ENCODE measurements around the gene CKAP4. TPM values are rescaled to one million over a fixed set of nuclear protein-coding genes. Genes with fewer than 3 reads are reported as not detected.

The CKAP4 gene
- total RNA-seq, 4 donors from 2014 or later: 58.9 to 127 (median 103) TPM

GRCh38 chr12:106281056-106281782 is 33.4 kb upstream of the CKAP4 start:
- 69 to 74% methylated on average over 3 of the region's 3 CpGs for WGBS, 2 donors
- TF ChIP-seq POLR2A (IDR thresholded peaks at IDR 0.05): no peak
- TF ChIP-seq CTCF (IDR thresholded peaks at IDR 0.05): no peak
- no peak overlapping the region for H3K4me3 ChIP-seq
- intact Hi-C loops (cut with DNase I): no loop called here
- H3K27me3 ChIP-seq: no peaks in the 10 kb centered on the region
- DNase-seq: no peak
- no peaks in the 10 kb centered on the region for H3K36me3 ChIP-seq
- H3K4me1 ChIP-seq: peaks cover 0 to 32% (median 8%) of the 10 kb centered on the region in 3 donors
- H3K27ac ChIP-seq: no peak overlapping the region
- H3K9me3 ChIP-seq: no peaks in the 10 kb centered on the region

- TF ChIP-seq POLR2A (IDR thresholded peaks at IDR 0.05) (no peak), CTCF (IDR thresholded peaks at IDR 0.05) (no peak)
Measured at GRCh38 chr12:106280106-106280505, 32.3 kb upstream of the CKAP4 start.

GRCh38 chr12:106276032-106276740 is 28.4 kb upstream of the CKAP4 start:
- TF ChIP-seq POLR2A (IDR thresholded peaks at IDR 0.05) (no peak), CTCF (IDR thresholded peaks at IDR 0.05) (no peak)
- intact Hi-C loops (cut with DNase I): no loop called here
- Histone ChIP-seq H3K4me3 (no peak overlapping the region), H3K36me3 (no peaks in the 10 kb centered on the region), H3K27me3 (no peaks in the 10 kb centered on the region), H3K27ac (peak overlapping the region in 1 of 4 donors; percentile 1), H3K9me3 (no peaks in the 10 kb centered on the region), H3K4me1 (peaks cover 3 to 62% (median 19%) of the 10 kb centered on the region in 3 donors)
- DNase-seq: no peak
- WGBS, 2 donors: 81 to 92% methylated on average over 4 of the region's 4 CpGs

More at GRCh38 chr12:106280106-106280505, 32.3 kb upstream of the CKAP4 start:
- no peak overlapping the region for H3K4me3 ChIP-seq
- WGBS, 2 donors: 73 to 81% methylated on average over 4 of the region's 4 CpGs
- no peak overlapping the region for H3K27ac ChIP-seq
- no peaks in the 10 kb centered on the region for H3K36me3 ChIP-seq
- no peaks in the 10 kb centered on the region for H3K9me3 ChIP-seq
- no peak for DNase-seq
- no peaks in the 10 kb centered on the region for H3K27me3 ChIP-seq
- H3K4me1 ChIP-seq: peaks cover 0 to 42% (median 13%) of the 10 kb centered on the region in 3 donors
- intact Hi-C loops (cut with DNase I): no loop called here

GRCh38 chr12:106275458-106275857 is 27.6 kb upstream of the CKAP4 start:
- H3K4me3 ChIP-seq: no peak overlapping the region

More at GRCh38 chr12:106275458-106275857, 27.6 kb upstream of the CKAP4 start:
- Histone ChIP-seq H3K27ac (no peak overlapping the region), H3K4me1 (peaks cover 9 to 69% (median 24%) of the 10 kb centered on the region in 3 donors), H3K27me3 (no peaks in the 10 kb centered on the region), H3K9me3 (no peaks in the 10 kb centered on the region), H3K36me3 (no peaks in the 10 kb centered on the region)
- DNase-seq: no peak
- TF ChIP-seq POLR2A (IDR thresholded peaks at IDR 0.05): no peak
- TF ChIP-seq CTCF (IDR thresholded peaks at IDR 0.05): no peak
- WGBS, 2 donors: 74 to 82% methylated on average over 9 of the region's 9 CpGs
- intact Hi-C loops (cut with DNase I): no loop called here
